NCI-H345 treated with DMSO at 0.1 percent for 48 hours (cell line): ENCODE results near the gene KIF25.

Experiments
- DNase-seq: peaks from one replicate; lab custom pipeline; 2025; ENCODE audit not compliant: unreplicated experiment; lab: John Stamatoyannopoulos, UW

KIF25 gene

GRCh38 chr6:168035098-168035660 is 37.7 kb downstream of the KIF25 start:
- DNase-seq = no peak

GRCh38 chr6:168035661-168036545 is 38.4 kb downstream of the KIF25 start:
- no peak for DNase-seq

DNA sequence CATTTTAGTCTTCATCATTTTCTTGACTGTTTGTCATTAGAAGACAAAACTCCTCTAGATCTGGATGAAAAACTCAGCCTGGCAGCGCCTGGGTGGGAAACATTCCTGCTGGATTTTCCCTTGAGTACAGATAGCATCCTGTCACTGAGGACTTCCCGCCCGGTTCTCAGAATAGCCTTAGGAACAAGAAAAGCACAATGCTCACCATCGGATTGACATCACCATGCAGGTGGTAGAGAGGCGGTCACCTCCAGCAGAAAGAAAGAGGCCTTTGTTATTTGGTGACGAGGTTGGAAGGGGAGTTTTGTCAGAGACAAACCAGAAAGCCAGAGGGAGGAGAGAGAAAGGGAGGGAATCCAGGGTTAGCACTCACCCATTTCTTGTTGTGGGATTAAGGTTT is 39.8 kb downstream of the KIF25 start:
- DNase-seq = no peak

DNA sequence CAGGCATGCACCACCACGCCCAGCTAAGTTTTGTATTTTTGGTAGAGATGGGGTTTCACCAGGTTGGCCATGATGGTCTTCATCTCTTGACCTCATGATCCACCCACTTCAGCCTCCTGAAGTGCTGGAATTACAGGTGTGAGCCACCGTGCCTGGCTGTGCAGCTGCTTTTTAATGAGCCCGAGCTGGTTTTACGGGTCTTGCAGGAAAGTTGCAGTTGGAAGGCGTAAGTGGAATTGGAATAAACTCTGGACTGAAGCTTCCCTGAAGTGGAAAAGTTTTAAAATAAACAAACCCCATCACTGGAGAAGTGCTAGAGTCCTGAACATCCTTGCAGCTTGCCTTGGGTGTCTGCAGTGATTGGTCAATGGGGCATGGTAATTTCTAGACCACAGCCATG is 40.4 kb downstream of the KIF25 start:
- DNase-seq = no peak

- no peak for DNase-seq
These were observed 41.2 kb downstream of the KIF25 start for GRCh38 chr6:168038576-168039140.

GRCh38 chr6:168039301-168039700 is 41.8 kb downstream of the KIF25 start:
- DNase-seq = no peak

- no peak for DNase-seq
These were observed 42.4 kb downstream of the KIF25 start for GRCh38 chr6:168039849-168040248.

- no peak for DNase-seq
These were observed 43.5 kb downstream of the KIF25 start for GRCh38 chr6:168040856-168041496.

DNA sequence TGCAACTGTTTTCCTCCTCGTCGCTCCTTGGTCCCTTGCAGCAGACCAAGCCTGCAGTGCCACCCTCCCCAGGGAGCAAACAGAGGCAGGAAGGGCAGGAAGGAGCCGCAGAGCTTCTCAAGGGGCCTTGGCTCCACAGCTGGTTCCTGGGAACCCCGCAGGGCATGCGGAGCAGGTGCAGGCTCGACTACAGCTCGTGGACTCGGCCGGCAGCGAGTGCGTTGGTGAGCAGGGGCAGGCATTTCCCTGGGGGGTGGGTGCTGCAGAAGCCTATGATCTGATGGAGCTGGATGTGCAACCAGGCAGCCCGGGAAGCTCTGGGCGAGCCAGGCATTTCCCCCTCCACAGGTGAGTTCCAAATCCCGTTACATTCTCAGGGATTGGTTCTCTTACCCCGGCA is 44.5 kb downstream of the KIF25 start:
- no peak for DNase-seq

DNA sequence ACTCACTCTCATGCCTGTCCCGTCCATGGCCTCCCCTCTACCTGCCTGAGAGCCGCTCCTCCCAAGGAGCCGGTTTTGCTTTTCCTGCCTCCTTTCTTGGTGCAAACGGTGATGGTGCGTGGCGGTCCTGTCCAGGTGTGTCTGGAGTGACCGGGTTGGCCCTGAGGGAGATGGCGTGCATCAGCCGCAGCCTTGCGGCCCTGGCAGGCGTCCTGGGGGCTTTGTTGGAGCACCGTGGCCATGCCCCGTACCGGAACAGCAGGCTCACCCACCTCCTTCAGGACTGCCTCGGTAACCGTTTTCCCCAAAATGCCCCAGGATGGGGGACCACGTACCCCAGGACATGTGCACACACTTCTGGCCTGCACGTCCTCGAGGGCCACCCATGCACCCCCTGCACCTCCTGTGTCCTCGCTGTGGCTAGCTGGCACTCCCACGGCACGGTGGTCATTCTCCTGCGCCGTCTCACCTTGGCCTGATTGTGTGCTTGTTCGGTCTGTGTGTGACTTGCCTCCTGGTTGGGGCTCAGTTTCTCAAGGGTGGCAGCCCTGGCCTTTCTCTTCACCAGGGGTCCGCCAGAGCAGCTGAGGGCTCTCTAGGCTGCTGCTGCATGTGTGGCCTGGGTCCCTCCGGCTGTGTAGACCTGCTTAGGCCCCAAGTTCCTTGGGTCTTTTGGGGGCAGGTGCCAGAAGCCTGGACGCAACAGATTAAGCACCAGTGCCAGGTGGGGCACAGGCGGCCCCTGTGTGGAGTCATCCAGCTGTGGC is 45.1 kb downstream of the KIF25 start:
- no peak for DNase-seq

- DNase-seq = no peak
These were observed 45.8 kb downstream of the KIF25 start for GRCh38 chr6:168043193-168043847.

- DNase-seq = no peak
These were observed 46.5 kb downstream of the KIF25 start for GRCh38 chr6:168043848-168044415.

DNA sequence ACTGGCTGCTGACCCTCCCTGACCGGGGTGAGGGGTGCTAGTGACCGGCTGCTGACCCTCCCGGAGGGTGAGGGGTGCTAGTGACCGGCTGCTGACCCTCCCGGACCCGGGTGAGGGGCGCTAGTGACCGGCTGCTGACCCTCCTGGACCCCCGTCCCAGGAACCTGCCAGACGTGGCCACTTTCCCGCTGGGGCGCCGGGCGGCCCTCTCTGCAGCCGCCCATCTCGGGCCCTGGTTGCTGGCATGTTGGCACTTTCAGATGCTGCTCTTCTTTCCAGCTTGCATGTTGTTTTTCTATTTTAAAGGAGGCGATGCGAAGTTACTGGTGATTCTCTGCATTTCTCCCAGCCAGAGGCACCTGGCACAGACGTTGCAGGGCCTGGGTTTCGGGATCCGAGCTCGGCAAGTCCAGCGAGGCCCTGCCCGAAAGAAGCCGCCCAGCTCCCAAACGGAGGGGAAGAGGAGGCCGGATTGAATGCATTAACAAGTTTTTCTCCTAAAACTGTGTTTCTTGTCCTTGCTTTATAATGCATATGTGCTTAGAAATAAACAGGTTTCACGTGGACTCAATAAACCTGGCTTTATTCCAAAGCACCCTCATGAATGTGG is 47.2 kb downstream of the KIF25 start:
- no peak for DNase-seq

DNA sequence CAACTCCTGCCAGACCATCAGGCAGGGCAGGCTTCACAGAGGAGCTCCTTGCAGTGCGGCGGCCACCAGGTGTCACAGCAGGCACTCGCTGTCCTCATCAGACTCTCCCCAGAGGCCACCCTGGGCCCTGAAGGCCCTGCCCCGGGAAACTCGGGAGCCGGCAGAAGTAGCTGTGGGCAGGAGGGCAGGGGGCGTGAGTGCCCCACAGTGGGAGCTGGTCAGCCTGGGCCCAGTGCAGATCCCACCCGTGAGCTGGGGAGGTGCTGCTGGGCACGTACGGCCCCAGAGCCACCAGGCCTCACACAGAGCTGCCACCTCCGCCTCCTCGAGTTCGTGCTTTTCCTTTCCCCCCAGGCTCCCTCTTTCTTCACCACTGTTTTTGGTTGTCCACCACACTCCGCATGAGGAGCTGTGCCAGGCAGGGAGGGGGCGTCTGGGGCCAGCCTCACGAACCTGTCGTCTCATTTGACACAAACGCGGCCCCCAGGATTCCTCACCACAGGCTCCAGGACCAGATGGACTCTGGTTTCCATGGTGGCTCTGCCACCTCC is 47.7 kb downstream of the KIF25 start:
- no peak for DNase-seq

DNA sequence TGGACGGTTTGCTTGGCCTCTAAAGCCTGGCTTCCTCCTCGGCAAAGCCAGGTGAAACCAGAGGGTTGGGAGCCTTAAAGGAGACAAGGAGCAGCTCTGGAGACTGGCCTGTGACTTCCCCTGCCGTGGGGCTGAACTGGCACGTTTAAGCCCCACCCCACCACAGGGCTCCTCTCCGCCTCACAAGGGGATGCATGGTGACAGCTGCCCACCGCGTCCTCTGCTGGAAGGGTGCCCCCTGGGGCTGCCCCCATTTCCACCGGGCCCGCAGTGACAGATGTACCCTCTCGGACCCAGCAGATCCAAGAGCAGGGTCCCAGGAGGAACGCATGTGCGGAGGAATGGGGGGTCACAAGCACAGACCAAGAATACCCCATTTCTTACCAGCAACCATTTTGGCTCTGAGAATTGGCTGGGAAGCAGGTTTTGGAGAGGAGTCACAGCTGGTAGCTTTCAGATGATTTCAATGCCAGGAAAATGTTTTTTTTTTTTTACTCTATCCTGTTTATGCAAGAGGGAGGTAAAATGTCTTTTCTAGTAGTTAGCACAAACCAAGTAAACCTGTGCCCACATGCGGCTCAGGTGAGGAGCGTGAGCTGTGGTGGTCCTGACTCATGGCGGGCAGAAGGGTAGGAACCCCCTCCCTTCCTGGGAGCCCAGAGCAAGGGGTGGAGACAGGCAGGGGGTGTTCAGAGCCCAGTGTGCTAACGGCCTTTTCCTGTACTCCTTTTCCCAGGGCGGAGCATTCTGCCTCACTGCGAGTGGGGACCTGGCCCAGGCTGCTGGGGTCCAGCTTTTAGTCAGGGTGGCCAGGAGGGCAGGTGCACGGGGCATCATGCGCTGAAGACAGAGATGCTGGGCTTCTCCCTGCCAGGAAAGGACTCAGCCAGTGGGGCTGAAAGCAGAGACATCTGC is 48.5 kb downstream of the KIF25 start:
- DNase-seq = no peak

DNA sequence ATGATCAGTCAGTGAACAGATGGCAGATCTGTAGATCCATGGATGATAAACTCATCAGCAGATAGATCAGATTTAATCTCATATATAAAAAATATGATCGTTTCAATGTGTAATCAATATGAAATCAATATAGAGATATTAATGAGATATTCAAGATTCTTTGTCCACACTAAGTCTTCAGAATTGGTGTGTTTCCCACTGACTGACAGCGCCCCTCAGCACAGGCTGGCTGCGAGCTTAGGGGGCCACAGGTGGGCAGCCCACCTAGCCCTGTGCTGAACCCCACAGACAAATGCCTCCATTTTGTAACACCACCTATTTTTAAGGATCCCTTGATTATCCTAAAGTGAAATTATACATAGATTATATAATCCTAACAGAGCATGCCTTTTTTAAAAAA is 49.2 kb downstream of the KIF25 start:
- no peak for DNase-seq

GRCh38 chr6:168047841-168048723 is 50.6 kb downstream of the KIF25 start:
- no peak for DNase-seq

GRCh38 chr6:168048724-168049025 is 51.2 kb downstream of the KIF25 start:
- DNase-seq = no peak
